HL-60 (cell line): ENCODE data around the gene MSX1.

Source experiments
- DNase-seq, 2 experiments: peaks; one replicate each; pipeline ENCODE4 v3.0.0-alpha.2; 2010 to 2020; ENCODE audit warnings: low read depth in 1 of 2, low spot score in 1 of 2
- H3K27ac ChIP-seq: fragments of 250-450 bp; sonication (Bioruptor Pico); replicated peaks from 2 replicates; pipeline ENCODE4 v1.5.1; 2020; ENCODE audit warnings: mild to moderate bottlenecking, moderate library complexity
- H3K27me3 ChIP-seq: fragments of 250-450 bp; sonication (Bioruptor Pico); 2 replicates; pipeline ENCODE4 v1.5.1; 2021; ENCODE audit warnings: mild to moderate bottlenecking, moderate library complexity; ENCODE audit not compliant: insufficient read depth, poor library complexity, severe bottlenecking
- H3K4me3 ChIP-seq: replicated peaks from 2 replicates; pipeline ENCODE4 v1.5.1; 2011; ENCODE audit warnings: mild to moderate bottlenecking, control low read depth, low read length; ENCODE audit not compliant: insufficient read depth
- GABPA ChIP-seq: IDR thresholded peaks from 2 replicates; pipeline ENCODE4 v1.6.1; 2012; ENCODE audit warnings: low read depth
- POLR2AphosphoS5 ChIP-seq: IDR thresholded peaks from 2 replicates; pipeline ENCODE4 v1.6.1; 2012; ENCODE audit warnings: low read depth
- SPI1 ChIP-seq: IDR thresholded peaks from 2 replicates; pipeline ENCODE4 v1.6.1; 2012; ENCODE audit warnings: low read depth, mild to moderate bottlenecking, borderline replicate concordance
- TF ChIP-seq, protein P1 (sequence below): IDR thresholded peaks from 2 replicates; pipeline ENCODE4 v1.6.1; 2012; ENCODE audit warnings: low read depth; ENCODE audit not compliant: insufficient replicate concordance
- TF ChIP-seq, protein P2 (sequence below): IDR thresholded peaks from one replicate; pipeline ENCODE4 v1.5.1; 2011; ENCODE audit warnings: low read length, control low read depth, inconsistent platforms; ENCODE audit not compliant: insufficient read depth

The MSX1 gene

DNA sequence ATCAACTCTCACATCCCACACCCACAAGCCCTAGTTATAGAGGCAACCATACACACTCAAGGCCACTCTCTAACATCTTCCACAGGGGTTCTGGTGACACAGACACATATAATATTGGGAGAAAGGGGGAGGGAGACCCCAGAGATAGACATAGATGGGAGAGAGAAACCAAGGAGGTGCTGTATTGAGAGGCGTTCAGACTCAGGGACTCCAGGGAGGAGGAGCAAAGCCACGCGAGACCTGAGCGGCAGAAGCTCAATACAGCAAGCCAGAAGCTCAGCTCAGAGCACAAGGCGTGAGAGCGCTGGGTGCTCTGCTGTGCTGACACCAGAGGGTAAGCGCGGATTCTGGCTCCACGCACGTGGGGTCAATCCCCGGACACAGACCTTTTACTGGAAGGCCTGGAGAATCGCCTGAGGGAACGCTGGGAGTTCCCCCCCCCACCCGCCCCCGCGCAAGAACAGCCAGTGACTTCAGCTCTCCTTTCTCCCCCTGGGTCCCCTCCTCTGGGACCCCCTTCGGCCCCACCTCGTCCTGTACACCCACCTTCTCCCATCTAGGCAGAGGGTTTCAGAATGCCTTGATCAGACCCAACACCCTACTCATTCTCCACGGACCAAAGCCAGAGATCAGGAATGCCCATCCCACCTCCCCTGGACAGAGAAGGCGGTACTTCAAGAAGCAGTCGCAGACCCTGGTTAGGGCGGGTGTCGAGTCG, 8.7 kb downstream of the MSX1 start:
- peaks cover 92% of the 10 kb centered on the region for H3K27me3 ChIP-seq
- H3K27ac ChIP-seq, result no peak overlapping the region
- DNase-seq, result no peak
- H3K4me3 ChIP-seq, result no peak overlapping the region
- TF ChIP-seq POLR2AphosphoS5 (no peak), SPI1 (no peak), GABPA (no peak)
- TF ChIP-seq, protein P1, sequence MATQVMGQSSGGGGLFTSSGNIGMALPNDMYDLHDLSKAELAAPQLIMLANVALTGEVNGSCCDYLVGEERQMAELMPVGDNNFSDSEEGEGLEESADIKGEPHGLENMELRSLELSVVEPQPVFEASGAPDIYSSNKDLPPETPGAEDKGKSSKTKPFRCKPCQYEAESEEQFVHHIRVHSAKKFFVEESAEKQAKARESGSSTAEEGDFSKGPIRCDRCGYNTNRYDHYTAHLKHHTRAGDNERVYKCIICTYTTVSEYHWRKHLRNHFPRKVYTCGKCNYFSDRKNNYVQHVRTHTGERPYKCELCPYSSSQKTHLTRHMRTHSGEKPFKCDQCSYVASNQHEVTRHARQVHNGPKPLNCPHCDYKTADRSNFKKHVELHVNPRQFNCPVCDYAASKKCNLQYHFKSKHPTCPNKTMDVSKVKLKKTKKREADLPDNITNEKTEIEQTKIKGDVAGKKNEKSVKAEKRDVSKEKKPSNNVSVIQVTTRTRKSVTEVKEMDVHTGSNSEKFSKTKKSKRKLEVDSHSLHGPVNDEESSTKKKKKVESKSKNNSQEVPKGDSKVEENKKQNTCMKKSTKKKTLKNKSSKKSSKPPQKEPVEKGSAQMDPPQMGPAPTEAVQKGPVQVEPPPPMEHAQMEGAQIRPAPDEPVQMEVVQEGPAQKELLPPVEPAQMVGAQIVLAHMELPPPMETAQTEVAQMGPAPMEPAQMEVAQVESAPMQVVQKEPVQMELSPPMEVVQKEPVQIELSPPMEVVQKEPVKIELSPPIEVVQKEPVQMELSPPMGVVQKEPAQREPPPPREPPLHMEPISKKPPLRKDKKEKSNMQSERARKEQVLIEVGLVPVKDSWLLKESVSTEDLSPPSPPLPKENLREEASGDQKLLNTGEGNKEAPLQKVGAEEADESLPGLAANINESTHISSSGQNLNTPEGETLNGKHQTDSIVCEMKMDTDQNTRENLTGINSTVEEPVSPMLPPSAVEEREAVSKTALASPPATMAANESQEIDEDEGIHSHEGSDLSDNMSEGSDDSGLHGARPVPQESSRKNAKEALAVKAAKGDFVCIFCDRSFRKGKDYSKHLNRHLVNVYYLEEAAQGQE, result no peak
- TF ChIP-seq, protein P2, sequence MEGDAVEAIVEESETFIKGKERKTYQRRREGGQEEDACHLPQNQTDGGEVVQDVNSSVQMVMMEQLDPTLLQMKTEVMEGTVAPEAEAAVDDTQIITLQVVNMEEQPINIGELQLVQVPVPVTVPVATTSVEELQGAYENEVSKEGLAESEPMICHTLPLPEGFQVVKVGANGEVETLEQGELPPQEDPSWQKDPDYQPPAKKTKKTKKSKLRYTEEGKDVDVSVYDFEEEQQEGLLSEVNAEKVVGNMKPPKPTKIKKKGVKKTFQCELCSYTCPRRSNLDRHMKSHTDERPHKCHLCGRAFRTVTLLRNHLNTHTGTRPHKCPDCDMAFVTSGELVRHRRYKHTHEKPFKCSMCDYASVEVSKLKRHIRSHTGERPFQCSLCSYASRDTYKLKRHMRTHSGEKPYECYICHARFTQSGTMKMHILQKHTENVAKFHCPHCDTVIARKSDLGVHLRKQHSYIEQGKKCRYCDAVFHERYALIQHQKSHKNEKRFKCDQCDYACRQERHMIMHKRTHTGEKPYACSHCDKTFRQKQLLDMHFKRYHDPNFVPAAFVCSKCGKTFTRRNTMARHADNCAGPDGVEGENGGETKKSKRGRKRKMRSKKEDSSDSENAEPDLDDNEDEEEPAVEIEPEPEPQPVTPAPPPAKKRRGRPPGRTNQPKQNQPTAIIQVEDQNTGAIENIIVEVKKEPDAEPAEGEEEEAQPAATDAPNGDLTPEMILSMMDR, result no peak

DNA sequence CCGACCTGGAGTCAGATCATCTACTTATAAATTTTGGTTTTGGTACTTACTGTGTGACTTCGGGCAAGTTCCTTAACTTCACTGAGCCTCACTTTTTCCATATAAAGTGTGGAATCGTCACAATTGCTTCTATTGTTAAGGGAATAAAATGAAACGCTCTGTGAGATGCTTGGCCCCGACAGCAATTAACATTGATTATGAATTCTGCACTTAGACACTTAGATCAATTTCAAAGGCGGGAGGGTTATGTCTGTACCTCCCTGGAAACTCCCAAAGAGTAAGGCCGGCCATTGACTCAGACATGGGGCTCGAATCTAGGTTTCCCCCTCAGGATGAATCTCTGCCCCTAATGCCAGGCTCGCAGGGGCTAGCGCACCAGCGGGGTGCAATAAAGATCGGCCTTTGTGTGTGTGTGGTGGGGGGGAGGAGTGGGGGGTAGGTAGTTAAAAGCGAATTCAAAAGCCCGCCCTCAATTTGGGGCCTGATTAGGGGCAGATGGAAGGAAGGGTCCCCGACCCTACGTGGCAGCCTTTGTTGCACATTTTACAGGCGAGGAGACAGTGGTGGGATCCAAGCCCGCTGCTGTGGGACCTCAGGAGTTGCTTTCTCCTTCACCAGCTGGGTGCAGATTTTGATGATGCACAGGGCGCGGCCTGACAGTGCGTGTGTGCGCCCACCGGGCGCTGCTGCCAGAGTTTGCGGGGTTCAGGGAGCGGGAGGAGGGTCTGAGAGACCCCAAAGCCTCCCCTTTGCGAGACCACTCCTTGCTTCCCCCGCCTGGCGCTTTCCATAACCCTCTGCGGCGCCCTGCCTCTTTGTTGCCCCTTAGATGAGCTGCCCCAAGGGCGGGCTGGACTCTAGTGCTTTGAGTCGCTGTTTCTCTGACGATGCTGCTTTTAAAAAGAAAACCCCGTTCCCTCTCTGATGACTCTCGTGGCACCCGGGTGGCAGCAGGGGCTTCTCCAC, 9.6 kb downstream of the MSX1 start:
- H3K27me3 ChIP-seq, result peaks cover 87% of the 10 kb centered on the region
- no peak for DNase-seq
- no peak overlapping the region for H3K27ac ChIP-seq
- TF ChIP-seq, protein P1, result no peak
- TF ChIP-seq POLR2AphosphoS5 (no peak), GABPA (no peak), SPI1 (no peak)
- TF ChIP-seq, protein P2, result no peak
- no peak overlapping the region for H3K4me3 ChIP-seq

DNA sequence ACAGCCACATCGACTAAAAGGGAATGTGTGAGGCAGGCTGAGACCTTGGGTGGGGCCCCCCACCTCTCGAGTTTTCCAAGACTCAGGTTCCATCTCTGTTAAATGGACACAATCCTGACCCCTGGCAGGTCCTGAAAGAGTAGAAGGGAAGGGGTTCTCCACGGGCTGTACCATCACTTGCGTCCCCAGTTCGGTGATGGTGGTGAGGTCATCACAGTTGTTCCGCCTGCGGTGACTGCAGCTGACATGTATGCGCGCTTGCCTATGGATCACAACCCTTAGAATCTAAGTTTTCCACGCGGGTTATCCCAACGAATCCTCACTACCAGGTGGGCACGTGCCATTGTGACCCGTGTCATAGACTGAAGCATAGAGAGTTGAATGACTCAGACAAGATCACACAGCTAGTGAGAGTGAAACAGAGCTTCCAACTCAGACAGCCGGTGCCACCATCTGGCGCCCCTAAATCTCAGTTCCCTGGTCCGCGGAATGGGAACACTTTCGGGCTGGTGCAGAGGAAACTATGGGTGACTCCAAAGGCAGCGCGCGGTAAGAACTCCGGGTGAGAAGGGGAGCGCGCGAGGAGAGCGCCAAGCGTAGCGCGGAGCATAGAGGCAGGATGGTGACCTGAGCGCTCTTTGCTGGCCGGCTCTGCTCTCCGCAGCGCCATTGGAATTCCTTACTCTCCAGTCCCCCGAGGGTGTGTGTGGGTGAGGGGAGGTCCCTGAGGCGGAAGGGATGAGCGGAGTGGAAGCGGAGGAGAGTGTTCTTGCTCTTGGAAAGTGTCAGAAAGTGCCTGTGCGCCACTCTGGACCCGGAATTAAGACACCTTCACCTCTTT, 10.5 kb downstream of the MSX1 start:
- TF ChIP-seq SPI1 (no peak), POLR2AphosphoS5 (no peak), GABPA (no peak)
- TF ChIP-seq, protein P1, result no peak
- TF ChIP-seq, protein P2, result no peak
- Histone ChIP-seq H3K27me3 (peaks cover 80% of the 10 kb centered on the region), H3K27ac (no peak overlapping the region), H3K4me3 (no peak overlapping the region)
- no peak for DNase-seq
